Mammary epithelial cell (primary cell): ENCODE measurements around the gene CLEC17A.

Source experiments
- CTCF ChIP-seq, 2 donors: IDR thresholded peaks in 1 of 2; conservative IDR thresholded peaks in 1 of 2; 2 replicates each; pipeline ENCODE4 v1.5.1; 2011 to 2012; ENCODE audit warnings: inconsistent platforms in 2 of 2, low read length in 2 of 2, mild to moderate bottlenecking in 2 of 2, control low read depth in 1 of 2, low read depth in 1 of 2; ENCODE audit not compliant: insufficient read depth in 1 of 2; ENCODE audit errors: extremely low read depth in 1 of 2
- EZH2 ChIP-seq: IDR thresholded peaks from 2 replicates; pipeline ENCODE4 v1.6.1; 2012; ENCODE audit warnings: low read length, inconsistent platforms, borderline replicate concordance

DNA sequence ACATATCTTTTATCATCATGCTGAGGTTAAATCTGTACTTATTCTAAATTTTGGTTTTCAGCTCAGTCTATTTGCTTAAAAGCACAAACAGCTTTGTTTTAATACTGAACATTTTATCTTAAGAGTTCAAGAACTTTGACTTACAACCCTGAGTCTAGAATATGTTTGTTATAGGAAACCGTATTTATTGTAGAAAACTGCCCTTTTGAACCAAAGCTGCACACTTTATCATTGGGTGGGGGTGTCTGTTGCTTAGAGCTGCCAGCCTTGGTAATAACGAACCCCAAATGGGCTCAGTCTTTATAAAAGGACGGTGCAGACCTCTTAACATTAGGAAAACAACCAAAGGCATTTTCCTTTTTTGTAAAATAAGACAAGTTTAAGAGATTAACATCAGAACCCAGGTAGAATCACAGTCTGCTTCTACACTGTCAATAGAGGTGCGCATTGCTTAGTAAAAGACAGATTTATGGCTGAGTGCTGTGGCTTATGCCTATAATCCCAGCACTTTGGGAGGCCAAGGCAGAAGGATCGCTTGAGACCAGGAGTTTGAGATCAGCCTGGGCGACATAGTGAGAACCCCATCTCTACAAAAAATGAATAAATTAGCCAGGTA, 77.1 kb downstream of the CLEC17A start:
- TF ChIP-seq CTCF (conservative IDR thresholded peaks at IDR 0.05 in 1 of 2, IDR thresholded peaks at IDR 0.05 in 1 of 2; ENCODE audit: extremely low read depth in 1 of 2, insufficient read depth in 1 of 2, low read depth in 1 of 2, low read length in 2 of 2), result no peak
- no peak for TF ChIP-seq EZH2
